Liver (tissue), 9 donors: ENCODE results near the gene ATP6V0A4. TPM values are rescaled to one million over a fixed set of nuclear protein-coding genes. Genes with fewer than 3 reads are reported as not detected.
"Not testable (repeated sequence)": the region's sequence is repeated elsewhere in the genome, so short reads cannot be mapped to it uniquely, and the experiment has no call there.

Experiments used
- DNase-seq: peaks from one replicate; pipeline ENCODE4 v3.0.0-alpha.2; 2017; ENCODE audit warnings: low spot score
- H3K27ac ChIP-seq, 2 donors: one replicate each; pipeline ENCODE4 v1.7.0; 2013; ENCODE audit warnings: inconsistent platforms in 2 of 2, low read length in 2 of 2, control low read depth in 1 of 2, low read depth in 1 of 2, mild to moderate bottlenecking in 1 of 2
- H3K27me3 ChIP-seq, 4 donors: one replicate each; pipeline versions ENCODE4 v1.6.1 to v1.7.0; 2013; ENCODE audit warnings: low read length in 3 of 4, inconsistent platforms in 1 of 4, mild to moderate bottlenecking in 1 of 4, moderate library complexity in 1 of 4; ENCODE audit not compliant: control insufficient read depth in 4 of 4, insufficient read depth in 4 of 4
- H3K36me3 ChIP-seq, 4 donors: one replicate each; pipeline versions ENCODE4 v1.6.1 to v1.7.0; 2013; ENCODE audit warnings: low read length in 3 of 4, mild to moderate bottlenecking in 3 of 4, low read depth in 1 of 4, moderate library complexity in 1 of 4; ENCODE audit not compliant: control insufficient read depth in 4 of 4, insufficient read depth in 3 of 4
- H3K4me1 ChIP-seq, 4 donors: one replicate each; pipeline versions ENCODE4 v1.6.1 to v1.7.0; 2013; ENCODE audit warnings: low read length in 3 of 4, mild to moderate bottlenecking in 3 of 4, moderate library complexity in 1 of 4; ENCODE audit not compliant: control insufficient read depth in 4 of 4, insufficient read depth in 4 of 4
- H3K4me3 ChIP-seq, 3 donors: one replicate each; pipeline versions ENCODE4 v1.6.1 to v1.7.0; 2013; ENCODE audit warnings: low read length in 3 of 3, control low read depth in 1 of 3, low read depth in 1 of 3, mild to moderate bottlenecking in 1 of 3
- H3K9ac ChIP-seq, 2 donors: one replicate each; pipeline ENCODE4 v1.7.0; 2013; ENCODE audit warnings: low read length in 2 of 2, mild to moderate bottlenecking in 2 of 2, moderate library complexity in 2 of 2, control low read depth in 1 of 2, low read depth in 1 of 2
- H3K9me3 ChIP-seq, 4 donors: one replicate each; pipeline versions ENCODE4 v1.6.1 to v1.7.0; 2013; ENCODE audit warnings: low read length in 3 of 4; ENCODE audit not compliant: control insufficient read depth in 4 of 4
- CTCF ChIP-seq: fragments of 150-350 bp; IDR thresholded peaks from 2 replicates; pipeline ENCODE4 v1.5.1; 2017; ENCODE audit warnings: improper control_type of control experiment, low read depth, low read length; ENCODE audit not compliant: missing input control
- EGR1 ChIP-seq, 2 donors: IDR thresholded peaks; 2 replicates each; pipeline ENCODE4 v1.6.1; 2016 to 2018; ENCODE audit warnings: antibody characterized with exemption in 2 of 2, low read depth in 2 of 2
- FOXA1 ChIP-seq: IDR thresholded peaks from 2 replicates; pipeline ENCODE4 v1.6.1; 2016; ENCODE audit warnings: antibody characterized with exemption
- FOXA2 ChIP-seq: IDR thresholded peaks from 2 replicates; pipeline ENCODE4 v1.6.1; 2016; ENCODE audit warnings: antibody characterized with exemption
- GABPA ChIP-seq, 2 donors: IDR thresholded peaks in 1 of 2; conservative IDR thresholded peaks in 1 of 2; 2 replicates each; pipeline ENCODE4 v1.6.1; 2016; ENCODE audit warnings: antibody characterized with exemption in 2 of 2, mild to moderate bottlenecking in 1 of 2, moderate library complexity in 1 of 2
- HNF4A ChIP-seq, 2 donors: conservative IDR thresholded peaks; 2 replicates each; pipeline ENCODE4 v1.6.1; 2016; ENCODE audit warnings: antibody characterized with exemption in 2 of 2, mild to moderate bottlenecking in 2 of 2
- NR2F2 ChIP-seq: IDR thresholded peaks from 2 replicates; pipeline ENCODE4 v1.6.1; 2016; ENCODE audit warnings: antibody characterized with exemption
- RAD21 ChIP-seq, 2 donors: IDR thresholded peaks; 2 replicates each; pipeline ENCODE4 v1.6.1; 2016; ENCODE audit warnings: antibody characterized with exemption in 2 of 2, mild to moderate bottlenecking in 2 of 2
- SP1 ChIP-seq: IDR thresholded peaks from 2 replicates; pipeline ENCODE4 v1.6.1; 2018; ENCODE audit warnings: antibody characterized with exemption, mild to moderate bottlenecking
- TAF1 ChIP-seq: conservative IDR thresholded peaks from 2 replicates; pipeline ENCODE4 v1.6.1; 2016; ENCODE audit warnings: antibody characterized with exemption, mild to moderate bottlenecking
- YY1 ChIP-seq: IDR thresholded peaks from 2 replicates; pipeline ENCODE4 v1.6.1; 2016; ENCODE audit warnings: antibody characterized with exemption, mild to moderate bottlenecking
- WGBS: extraction: QIAGEN DNeasy Blood & Tissue Kit; methylation state at CpG from one replicate; pipeline ENCODE4 v1.1.7; 2013; 5-methylcytosine and 5-hydroxymethylcytosine counted together
- polyA plus RNA-seq, 2 donors: library from polyadenylated mRNA; stranded (reverse) in 1 of 2; unstranded in 1 of 2; fragments of 200-250 nt in 1 of 2; fragments of >200 nt in 1 of 2; fragmentation: Nextera tagmentation in 1 of 2; extraction: Ambion mirVana in 1 of 2; gene quantifications; one replicate each; pipeline versions ENCODE4 v1.2.1 to v1.2.3, GENCODE V29; 2013 to 2015
- total RNA-seq, 2 donors: library from RNA; depleted of rRNA; stranded (reverse); fragments of >200 nt; gene quantifications; one replicate each; pipeline ENCODE4 v1.2.3, GENCODE V29; 2014
- TF ChIP-seq, protein P1 (sequence below): IDR thresholded peaks from 2 replicates; pipeline ENCODE4 v1.6.1; 2016; ENCODE audit warnings: antibody characterized with exemption, mild to moderate bottlenecking
- TF ChIP-seq, protein P2 (sequence below): IDR thresholded peaks from 2 replicates; pipeline ENCODE4 v1.6.1; 2016; ENCODE audit warnings: antibody characterized with exemption
- donor health status: healthy.
- donor health status: healthy.
- donor health status: healthy.
- donor health status: healthy.
- donor health status: healthy.

ATP6V0A4 gene
- total and polyA plus RNA-seq, 4 donors, result not detected

- no peak for TF ChIP-seq CTCF
- no peak for TF ChIP-seq YY1
- TF ChIP-seq FOXA1, result no peak
Observed at GRCh38 chr7:138813945-138814344, 15.9 kb upstream of the ATP6V0A4 start (continued).

DNA sequence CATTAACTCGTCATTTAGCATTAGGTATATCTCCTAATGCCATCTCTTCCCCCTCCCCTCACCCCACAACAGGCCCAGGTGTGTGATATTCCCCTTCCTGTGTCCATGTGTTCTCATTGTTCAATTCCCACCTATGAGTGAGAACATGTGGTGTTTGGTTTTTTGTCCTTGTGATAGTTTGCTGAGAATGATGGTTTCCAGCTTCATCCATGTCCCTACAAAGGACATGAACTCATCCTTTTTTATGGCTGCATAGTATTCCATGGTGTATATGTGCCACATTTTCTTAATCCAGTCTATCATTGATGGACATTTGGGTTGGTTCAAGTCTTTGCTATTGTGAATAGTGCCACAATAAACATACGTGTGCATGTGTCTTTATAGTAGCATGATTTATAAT is 13.3 kb upstream of the ATP6V0A4 start:
- WGBS, result 97% methylated on average over 2 of the region's 2 CpGs
- H3K4me3 ChIP-seq, DNase-seq, H3K9me3 ChIP-seq, H3K27ac ChIP-seq, H3K4me1 ChIP-seq, H3K36me3 ChIP-seq, H3K27me3 ChIP-seq, H3K9ac ChIP-seq: not testable (repeated sequence)

- WGBS, result 91% methylated on average over 4 of the region's 4 CpGs
- H3K9ac ChIP-seq, result no peak overlapping the region
Observed at GRCh38 chr7:138809346-138809745, 11.3 kb upstream of the ATP6V0A4 start.

More at GRCh38 chr7:138809346-138809745, 11.3 kb upstream of the ATP6V0A4 start:
- no peak for DNase-seq
- Histone ChIP-seq H3K36me3 (no peaks in the 10 kb centered on the region), H3K9me3 (no peaks in the 10 kb centered on the region), H3K27ac (no peak overlapping the region), H3K4me3 (no peak overlapping the region), H3K27me3 (no peaks in the 10 kb centered on the region), H3K4me1 (no peaks in the 10 kb centered on the region)
- TF ChIP-seq, protein P1, sequence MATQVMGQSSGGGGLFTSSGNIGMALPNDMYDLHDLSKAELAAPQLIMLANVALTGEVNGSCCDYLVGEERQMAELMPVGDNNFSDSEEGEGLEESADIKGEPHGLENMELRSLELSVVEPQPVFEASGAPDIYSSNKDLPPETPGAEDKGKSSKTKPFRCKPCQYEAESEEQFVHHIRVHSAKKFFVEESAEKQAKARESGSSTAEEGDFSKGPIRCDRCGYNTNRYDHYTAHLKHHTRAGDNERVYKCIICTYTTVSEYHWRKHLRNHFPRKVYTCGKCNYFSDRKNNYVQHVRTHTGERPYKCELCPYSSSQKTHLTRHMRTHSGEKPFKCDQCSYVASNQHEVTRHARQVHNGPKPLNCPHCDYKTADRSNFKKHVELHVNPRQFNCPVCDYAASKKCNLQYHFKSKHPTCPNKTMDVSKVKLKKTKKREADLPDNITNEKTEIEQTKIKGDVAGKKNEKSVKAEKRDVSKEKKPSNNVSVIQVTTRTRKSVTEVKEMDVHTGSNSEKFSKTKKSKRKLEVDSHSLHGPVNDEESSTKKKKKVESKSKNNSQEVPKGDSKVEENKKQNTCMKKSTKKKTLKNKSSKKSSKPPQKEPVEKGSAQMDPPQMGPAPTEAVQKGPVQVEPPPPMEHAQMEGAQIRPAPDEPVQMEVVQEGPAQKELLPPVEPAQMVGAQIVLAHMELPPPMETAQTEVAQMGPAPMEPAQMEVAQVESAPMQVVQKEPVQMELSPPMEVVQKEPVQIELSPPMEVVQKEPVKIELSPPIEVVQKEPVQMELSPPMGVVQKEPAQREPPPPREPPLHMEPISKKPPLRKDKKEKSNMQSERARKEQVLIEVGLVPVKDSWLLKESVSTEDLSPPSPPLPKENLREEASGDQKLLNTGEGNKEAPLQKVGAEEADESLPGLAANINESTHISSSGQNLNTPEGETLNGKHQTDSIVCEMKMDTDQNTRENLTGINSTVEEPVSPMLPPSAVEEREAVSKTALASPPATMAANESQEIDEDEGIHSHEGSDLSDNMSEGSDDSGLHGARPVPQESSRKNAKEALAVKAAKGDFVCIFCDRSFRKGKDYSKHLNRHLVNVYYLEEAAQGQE, result no peak
- TF ChIP-seq CTCF (no peak), TAF1 (no peak), SP1 (no peak), FOXA1 (no peak), NR2F2 (no peak), GABPA (IDR thresholded peaks at IDR 0.05 in 1 of 2, conservative IDR thresholded peaks at IDR 0.05 in 1 of 2) (no peak), FOXA2 (no peak), HNF4A (conservative IDR thresholded peaks at IDR 0.05) (no peak), RAD21 (IDR thresholded peaks at IDR 0.05) (no peak), EGR1 (IDR thresholded peaks at IDR 0.05; ENCODE audit: low read depth in 2 of 2) (no peak)
- TF ChIP-seq, protein P2, sequence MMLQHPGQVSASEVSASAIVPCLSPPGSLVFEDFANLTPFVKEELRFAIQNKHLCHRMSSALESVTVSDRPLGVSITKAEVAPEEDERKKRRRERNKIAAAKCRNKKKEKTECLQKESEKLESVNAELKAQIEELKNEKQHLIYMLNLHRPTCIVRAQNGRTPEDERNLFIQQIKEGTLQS, result no peak
